CD4-positive, alpha-beta T cell treated with Interleukin-15 for 1 hour (primary cell): ENCODE data around the gene DBI.

Experiments
- DNase-seq: peaks from one replicate; pipeline ENCODE4 v3.0.0-alpha.2; 2020

The DBI gene

GRCh38 chr2:119366649-119367471 is at the start of gene DBI, which contains the start of gene C2orf76:
DBI (plus strand) TSS chr2:119366977; CDS start chr2:119367052, 75 bp downstream.
C2orf76 (minus strand) TSS chr2:119366834; CDS start chr2:119339959, 26,875 bp downstream.
- DNase-seq = peak; percentile 93

- no peak for DNase-seq
Observed at GRCh38 chr2:119317554-119317953, 49.2 kb upstream of the DBI start.

GRCh38 chr2:119319593-119319992 is 47.2 kb upstream of the DBI start:
- DNase-seq = no peak

- DNase-seq = no peak
Observed at GRCh38 chr2:119323459-119323858, 43.3 kb upstream of the DBI start.

- DNase-seq = no peak
Observed at GRCh38 chr2:119324685-119325270, 42.0 kb upstream of the DBI start.

GRCh38 chr2:119326938-119327337 is 39.8 kb upstream of the DBI start:
- no peak for DNase-seq

- no peak for DNase-seq
Observed at GRCh38 chr2:119327431-119327830, 39.3 kb upstream of the DBI start.

- DNase-seq = no peak
Observed at GRCh38 chr2:119332953-119333352, 33.8 kb upstream of the DBI start.

- no peak for DNase-seq
Observed at GRCh38 chr2:119333360-119333759, 33.4 kb upstream of the DBI start.

- no peak for DNase-seq
Observed at GRCh38 chr2:119333833-119334232, 32.9 kb upstream of the DBI start.

GRCh38 chr2:119337749-119338148 is 29.0 kb upstream of the DBI start:
- no peak for DNase-seq

GRCh38 chr2:119338272-119338671 is 28.5 kb upstream of the DBI start:
- DNase-seq = no peak

- peak; percentile 67 for DNase-seq
Observed at GRCh38 chr2:119338826-119339561, 27.8 kb upstream of the DBI start.

GRCh38 chr2:119339562-119339923 is 27.2 kb upstream of the DBI start:
- DNase-seq = no peak

- DNase-seq = no peak
Observed at GRCh38 chr2:119341684-119342083, 25.1 kb upstream of the DBI start.

GRCh38 chr2:119349289-119349688 is 17.5 kb upstream of the DBI start:
- no peak for DNase-seq

GRCh38 chr2:119350311-119350998 is 16.3 kb upstream of the DBI start:
- no peak for DNase-seq

GRCh38 chr2:119352357-119352756 is 14.4 kb upstream of the DBI start:
- peak; percentile 32 for DNase-seq

GRCh38 chr2:119354860-119355259 is 11.9 kb upstream of the DBI start:
- no peak for DNase-seq

GRCh38 chr2:119359774-119360173 is 7.0 kb upstream of the DBI start:
- DNase-seq = no peak

- no peak for DNase-seq
Observed at GRCh38 chr2:119360423-119360966, 6.3 kb upstream of the DBI start.

GRCh38 chr2:119364798-119365197 is 2.0 kb upstream of the DBI start:
- no peak for DNase-seq

GRCh38 chr2:119365436-119365835 is 1.3 kb upstream of the DBI start:
- DNase-seq = no peak
